ENCODE data around the gene C10orf120.

Gene C10orf120

GRCh38 chr10:122673269-122673668 lies 26.4 kb downstream of the C10orf120 start:
- Histone ChIP-seq H3K4me3 (no peak overlapping the region), H3K27ac (no peak overlapping the region)
- no peak for TF ChIP-seq CTCF (IDR thresholded peaks at IDR 0.05)
- no peak for DNase-seq (ENCODE audit: low spot score)

- no peak for TF ChIP-seq CTCF (IDR thresholded peaks at IDR 0.05)
- Histone ChIP-seq H3K4me3 (no peak overlapping the region), H3K27ac (no peak overlapping the region)
- no peak for DNase-seq (ENCODE audit: low spot score)
These were observed 27.0 kb downstream of the C10orf120 start for GRCh38 chr10:122672655-122673054.

- Histone ChIP-seq H3K27ac (no peak overlapping the region), H3K4me3 (no peak overlapping the region)
- DNase-seq (ENCODE audit: low spot score), result no peak
- TF ChIP-seq CTCF (IDR thresholded peaks at IDR 0.05), result no peak
These were observed 28.3 kb downstream of the C10orf120 start for GRCh38 chr10:122671355-122671754.

- TF ChIP-seq CTCF (IDR thresholded peaks at IDR 0.05), result no peak
- no peak overlapping the region for H3K27ac ChIP-seq
- no peak for DNase-seq (ENCODE audit: low spot score)
- no peak overlapping the region for H3K4me3 ChIP-seq
These were observed 29.8 kb downstream of the C10orf120 start for GRCh38 chr10:122669842-122670241.

- TF ChIP-seq CTCF (IDR thresholded peaks at IDR 0.05), result no peak
- DNase-seq (ENCODE audit: low spot score), result no peak
- H3K27ac ChIP-seq, result no peak overlapping the region
- no peak overlapping the region for H3K4me3 ChIP-seq
These were observed 30.6 kb downstream of the C10orf120 start for GRCh38 chr10:122669045-122669444.

GRCh38 chr10:122665946-122666345 lies 33.7 kb downstream of the C10orf120 start:
- Histone ChIP-seq H3K27ac (no peak overlapping the region), H3K4me3 (no peak overlapping the region)
- TF ChIP-seq CTCF (IDR thresholded peaks at IDR 0.05), result no peak
- peak; percentile 36 for DNase-seq (ENCODE audit: low spot score)

GRCh38 chr10:122665329-122665860 lies 34.3 kb downstream of the C10orf120 start:
- peak; percentile 29 for DNase-seq (ENCODE audit: low spot score)
- TF ChIP-seq CTCF (IDR thresholded peaks at IDR 0.05), result no peak
- Histone ChIP-seq H3K27ac (no peak overlapping the region), H3K4me3 (no peak overlapping the region)
